Forelimb muscle (tissue), 1 donor: ENCODE results near the gene NFIC. TPM values are rescaled to one million over a fixed set of nuclear protein-coding genes. Genes with fewer than 3 reads are reported as not detected.
"Not testable (repeated sequence)": the region's sequence is repeated elsewhere in the genome, so short reads cannot be mapped to it uniquely, and the experiment has no call there.

Experiments used
- DNase-seq: peaks from one replicate; pipeline ENCODE4 v3.0.0-alpha.2; 2013; ENCODE audit warnings: low read depth
- polyA plus RNA-seq: library from polyadenylated mRNA; unstranded; fragments of 120-200 nt; gene quantifications from one replicate; pipeline ENCODE4 v1.2.1, GENCODE V29; 2013; ENCODE audit not compliant: insufficient read length

Gene NFIC
- polyA plus RNA-seq, 1 donor = 35.4 TPM

GRCh38 chr19:3451451-3451866, 85.1 kb downstream of the NFIC start:
- DNase-seq = no peak

- DNase-seq = no peak
Observed at GRCh38 chr19:3452171-3452941, 86.0 kb downstream of the NFIC start.

GRCh38 chr19:3452942-3453214, 86.5 kb downstream of the NFIC start:
- DNase-seq = not testable (repeated sequence)

- no peak for DNase-seq
Observed at GRCh38 chr19:3453840-3454239, 87.5 kb downstream of the NFIC start.

- no peak for DNase-seq
Observed at GRCh38 chr19:3454656-3455392, 88.4 kb downstream of the NFIC start.

DNA sequence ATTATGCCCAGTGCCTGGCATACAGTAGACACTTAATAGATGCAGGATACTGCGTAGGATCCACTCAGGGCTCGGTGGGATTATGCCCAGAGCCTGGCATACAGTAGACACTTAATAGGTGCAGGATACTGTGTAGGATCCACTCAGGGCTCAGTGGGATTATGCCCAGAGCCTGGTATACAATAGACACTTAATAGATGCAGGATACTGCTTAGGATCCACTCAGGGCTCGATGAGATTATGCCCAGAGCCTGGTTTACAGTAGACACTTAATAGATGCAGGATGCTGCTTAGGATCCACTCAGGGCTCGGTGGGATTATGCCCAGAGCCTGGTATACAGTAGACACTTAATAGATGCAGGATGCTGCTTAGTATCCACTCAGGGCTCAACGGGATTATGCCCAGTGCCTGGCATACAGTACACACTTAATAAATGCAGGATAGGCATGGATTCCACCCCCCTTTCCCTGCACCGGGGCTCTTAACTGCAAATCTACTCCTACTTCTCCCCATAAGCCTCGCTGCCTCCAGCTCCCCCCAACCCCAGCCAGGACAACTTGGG, 89.1 kb downstream of the NFIC start:
- DNase-seq = no peak

DNA sequence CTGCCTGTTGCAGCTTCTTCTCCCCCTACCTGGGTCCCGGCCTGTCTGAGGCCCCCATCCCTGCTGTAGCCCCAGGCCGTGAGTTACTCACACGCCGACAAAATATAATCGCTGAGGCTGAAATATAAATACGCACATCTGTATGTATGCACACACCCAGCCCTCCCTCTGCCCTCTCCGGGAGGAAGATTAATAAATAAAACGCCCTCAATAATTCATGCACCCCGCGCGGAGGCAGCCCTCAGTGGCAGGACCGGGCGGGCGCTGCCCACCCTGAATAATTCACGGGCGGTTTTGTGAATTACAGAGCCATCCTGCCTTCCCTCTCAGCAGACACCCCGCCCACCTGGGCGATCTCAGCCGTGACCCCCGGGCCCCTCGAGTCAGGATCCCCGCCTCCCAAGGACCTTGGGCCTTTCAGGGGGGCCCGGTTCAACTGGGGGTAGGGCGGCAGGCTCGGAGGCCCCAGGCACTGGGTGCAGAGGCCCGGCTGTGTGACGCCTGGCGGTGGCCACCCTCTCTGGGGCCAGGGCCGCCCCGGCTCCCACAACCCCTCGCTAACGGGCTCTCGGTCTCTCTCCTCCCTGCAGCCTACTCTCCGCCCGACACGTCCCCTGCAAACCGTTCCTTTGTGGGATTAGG, 89.7 kb downstream of the NFIC start:
- DNase-seq = no peak

GRCh38 chr19:3456925-3457527, 90.6 kb downstream of the NFIC start:
- no peak for DNase-seq

- DNase-seq = no peak
Observed at GRCh38 chr19:3457528-3458228, 91.3 kb downstream of the NFIC start.

DNA sequence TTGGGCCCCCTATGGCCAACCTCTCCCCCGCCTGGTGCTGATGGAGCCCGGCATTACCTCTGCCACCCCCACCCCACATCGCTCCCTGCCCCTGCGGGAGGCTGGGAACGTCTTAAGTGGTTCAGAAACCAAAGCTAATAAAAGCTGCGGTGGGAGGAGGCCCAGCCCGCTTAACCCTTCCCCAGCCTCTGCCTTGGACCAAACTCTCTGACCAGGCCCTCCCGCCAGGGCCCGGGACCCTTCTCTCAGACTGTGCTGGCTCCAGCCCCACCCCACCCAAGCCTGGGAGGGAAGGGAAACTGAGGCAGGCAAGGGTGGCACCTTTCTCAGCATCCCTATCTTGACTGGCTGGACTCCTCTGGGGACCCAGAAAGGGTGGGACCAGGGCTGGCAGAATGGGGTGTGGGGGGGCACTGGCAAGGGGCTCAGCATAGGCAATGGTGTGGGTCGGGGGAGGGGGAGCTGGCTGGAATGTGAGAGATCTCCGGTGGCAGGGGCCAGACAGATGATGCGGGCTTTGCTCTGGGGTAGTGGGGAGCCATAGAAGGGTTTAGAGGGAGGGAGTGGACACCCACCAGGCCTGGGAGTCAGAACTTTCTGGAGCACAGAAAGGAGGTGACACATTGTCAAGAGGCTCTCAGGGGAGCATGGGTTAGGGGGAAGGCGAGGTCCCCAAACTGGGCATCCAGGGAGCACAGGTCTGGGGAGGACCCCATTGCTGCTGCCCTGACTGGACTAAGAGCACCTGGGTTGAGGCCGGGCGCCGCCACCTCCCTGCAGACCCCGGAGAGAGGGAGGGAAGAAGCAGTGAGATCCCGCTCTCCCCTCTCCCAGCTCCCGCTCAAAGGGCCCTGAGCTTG, 92.1 kb downstream of the NFIC start:
- no peak for DNase-seq

- peak; percentile 88 for DNase-seq
Observed at GRCh38 chr19:3459089-3459881, 92.9 kb downstream of the NFIC start.

DNA sequence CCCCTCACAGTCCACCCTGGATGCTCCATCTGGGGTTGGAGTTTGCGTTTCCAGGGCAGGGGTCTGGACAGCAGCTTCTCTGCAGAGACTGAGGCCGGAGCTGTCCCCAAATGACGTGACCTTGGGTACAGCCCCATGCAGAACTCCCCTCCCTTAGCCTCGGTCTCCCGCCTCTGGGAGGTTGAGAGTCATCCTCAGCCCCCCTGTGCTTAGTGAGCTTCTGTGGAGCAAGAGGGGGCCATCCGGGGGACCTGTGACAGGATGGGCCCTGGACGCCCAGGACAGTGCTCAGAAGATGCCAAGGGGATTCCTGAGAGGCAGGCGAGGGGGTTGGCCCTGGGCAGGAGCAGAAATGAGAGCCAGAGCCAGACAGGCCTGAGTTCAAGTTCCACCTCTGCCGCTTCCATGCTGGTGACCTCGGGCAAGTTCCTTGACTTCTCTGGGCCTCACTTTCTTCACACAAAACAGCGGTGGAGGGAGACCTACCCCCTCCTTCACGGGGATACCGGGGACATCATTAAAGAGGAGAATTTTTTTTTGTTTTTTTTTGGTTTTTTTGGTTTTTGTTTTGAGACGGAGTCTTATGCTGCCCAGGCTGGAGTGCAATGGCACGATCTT, 93.7 kb downstream of the NFIC start:
- DNase-seq = no peak

GRCh38 chr19:3462991-3463713, 96.8 kb downstream of the NFIC start:
- no peak for DNase-seq

- no peak for DNase-seq
Observed at GRCh38 chr19:3463714-3464586, 97.6 kb downstream of the NFIC start.

DNA sequence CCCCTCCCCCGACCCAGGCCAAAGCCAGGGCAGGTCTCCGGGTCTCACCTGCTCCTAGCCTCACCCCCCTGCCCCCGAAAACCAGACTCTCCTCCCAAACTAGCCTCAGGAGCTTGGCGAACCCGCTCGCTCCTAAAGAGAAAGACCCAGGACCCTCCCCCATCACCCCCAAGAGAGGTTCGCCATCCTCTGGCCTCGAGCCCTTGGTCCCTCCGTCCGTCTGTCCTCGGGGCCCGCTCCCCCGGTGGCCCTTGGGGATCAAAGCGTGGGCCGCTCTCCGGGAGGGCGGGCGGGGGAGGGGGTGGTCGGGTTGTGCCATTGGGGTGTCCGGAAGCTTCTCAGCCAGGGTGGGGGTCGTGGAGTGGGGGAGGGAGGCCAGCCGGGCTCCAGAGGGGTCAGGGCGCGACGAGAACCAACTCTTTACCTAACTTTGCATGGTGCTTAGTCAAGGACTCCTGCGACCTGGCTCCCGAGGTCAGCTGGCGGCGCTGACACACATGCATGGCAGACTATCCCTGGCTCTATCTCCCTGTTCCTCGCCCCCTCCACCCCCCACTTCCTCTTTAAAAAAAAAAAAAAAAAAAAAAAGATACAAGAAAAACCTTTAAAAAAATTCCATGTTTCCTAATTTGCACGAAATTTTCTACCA, 98.3 kb downstream of the NFIC start:
- DNase-seq = no peak

DNA sequence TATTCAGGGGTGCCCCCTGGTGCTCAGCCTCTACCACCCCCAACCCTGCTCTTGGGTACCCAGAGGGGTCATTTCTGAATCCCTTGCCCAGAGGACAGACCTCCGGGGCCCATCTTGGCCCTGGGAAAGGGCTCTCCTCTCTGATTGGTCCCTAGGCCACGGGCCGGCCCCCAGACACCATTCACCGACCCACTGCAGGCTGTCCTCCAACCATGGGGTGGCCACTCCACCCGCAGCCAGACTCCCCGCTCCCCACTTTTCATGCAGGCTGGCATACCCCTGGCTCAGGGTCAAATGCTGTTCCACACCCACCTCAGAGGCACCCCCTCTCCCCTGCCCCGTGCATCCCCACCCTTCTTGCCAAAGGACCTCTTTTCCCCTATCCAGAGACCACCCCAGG, 99.2 kb downstream of the NFIC start:
- DNase-seq = no peak

DNA sequence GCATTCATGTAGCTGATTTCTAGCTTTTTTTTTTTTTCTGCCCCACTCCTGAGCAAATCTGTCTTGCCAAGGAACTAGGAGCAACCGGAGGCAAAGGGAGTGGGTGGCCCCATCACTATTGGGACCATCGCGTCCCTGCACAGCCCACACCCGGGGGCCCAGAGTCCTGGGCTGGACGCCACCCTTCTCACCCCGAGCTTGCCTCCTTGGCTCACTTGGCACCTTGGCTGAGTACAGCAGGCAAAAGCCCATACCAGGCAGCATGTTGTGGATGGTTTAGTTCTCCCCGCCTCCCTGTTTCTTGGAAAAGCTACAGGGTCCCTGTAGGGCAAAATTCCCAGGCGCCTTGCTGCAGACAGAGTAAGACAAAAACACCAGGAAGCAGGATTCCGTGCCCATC, 100.3 kb downstream of the NFIC start:
- no peak for DNase-seq
